GM23248 (cell line): Measurements from ENCODE around the gene CFAP298.

Experiments used
- EZH2 ChIP-seq: fragments of 200-600 bp; sonication (generic); IDR thresholded peaks from 2 replicates; pipeline ENCODE4 v1.6.1; 2018; ENCODE audit warnings: antibody characterized with exemption, mild to moderate bottlenecking; ENCODE audit not compliant: insufficient read depth, poor library complexity, severe bottlenecking
- EZH2phosphoT487 ChIP-seq: fragments of 200-600 bp; sonication (generic); IDR thresholded peaks from 2 replicates; pipeline ENCODE4 v1.6.1; 2018; ENCODE audit warnings: antibody characterized with exemption, moderate library complexity, mild to moderate bottlenecking, low read depth; ENCODE audit not compliant: insufficient read depth

- no peak for TF ChIP-seq EZH2
- TF ChIP-seq EZH2phosphoT487 = no peak
Measured at GRCh38 chr21:32612075-32612998, at the start of gene CFAP298.
